SK-N-SH treated with all-trans-retinoic acid at 6 μM for 48 hours (cell line): ENCODE measurements around the gene DOCK2.

Experiments used
- ATAC-seq: fragments of 200-7000 bp; cut with Tn5 transposase; 3 replicates; pipeline ENCODE4 v1.9.1; 2020; ENCODE audit warnings: mild to moderate bottlenecking, moderate library complexity
- ARNTL ChIP-seq: fragments of 450-650 bp; formaldehyde crosslinking; IDR thresholded peaks from 2 replicates; pipeline ENCODE4 v1.5.0; 2020; ENCODE audit warnings: low read depth, mild to moderate bottlenecking, moderate library complexity, borderline replicate concordance
- BACH2 ChIP-seq: fragments of 250-450 bp; sonication (Bioruptor Pico); IDR thresholded peaks from 2 replicates; pipeline ENCODE4 v1.9.0; 2021; ENCODE audit warnings: mild to moderate bottlenecking, borderline replicate concordance
- CSDC2 ChIP-seq: fragments of 250-450 bp; sonication (Bioruptor Pico); IDR thresholded peaks from 2 replicates; pipeline ENCODE4 v1.5.0; 2020; ENCODE audit warnings: mild to moderate bottlenecking, moderate library complexity
- CSRNP3 ChIP-seq: fragments of 250-450 bp; sonication (Bioruptor Pico); IDR thresholded peaks from 2 replicates; pipeline ENCODE4 v1.5.1; 2021; ENCODE audit warnings: mild to moderate bottlenecking, moderate library complexity
- ESRRG ChIP-seq: fragments of 250-450 bp; sonication (Bioruptor Pico); IDR thresholded peaks from 2 replicates; pipeline ENCODE4 v1.6.1; 2021; ENCODE audit warnings: mild to moderate bottlenecking
- GLIS3 ChIP-seq: fragments of 250-450 bp; sonication (Bioruptor Pico); IDR thresholded peaks from 2 replicates; pipeline ENCODE4 v1.5.0; 2020; ENCODE audit warnings: mild to moderate bottlenecking, moderate library complexity
- ISL1 ChIP-seq: fragments of 250-450 bp; sonication (Bioruptor Pico); IDR thresholded peaks from 2 replicates; pipeline ENCODE4 v2.1.2; 2022; ENCODE audit warnings: mild to moderate bottlenecking, moderate library complexity
- OSR1 ChIP-seq: fragments of 250-450 bp; sonication (Bioruptor Pico); IDR thresholded peaks from 2 replicates; pipeline ENCODE4 v1.8.0; 2022; ENCODE audit warnings: moderate library complexity, mild to moderate bottlenecking, inconsistent platforms
- PPARA ChIP-seq: fragments of 250-450 bp; sonication (Bioruptor Pico); IDR thresholded peaks from 2 replicates; pipeline ENCODE4 v1.5.0; 2020; ENCODE audit warnings: mild to moderate bottlenecking, borderline replicate concordance
- RARB ChIP-seq: fragments of 250-450 bp; sonication (Bioruptor Pico); IDR thresholded peaks from 2 replicates; pipeline ENCODE4 v1.8.0; 2021; ENCODE audit warnings: mild to moderate bottlenecking, moderate library complexity
- SNAI2 ChIP-seq: fragments of 250-450 bp; sonication (Bioruptor Pico); IDR thresholded peaks from 2 replicates; pipeline ENCODE4 v1.5.0; 2020; ENCODE audit warnings: mild to moderate bottlenecking, moderate library complexity
- TCF4 ChIP-seq: fragments of 250-450 bp; sonication (Bioruptor Pico); IDR thresholded peaks from 2 replicates; pipeline ENCODE4 v1.8.0; 2021; ENCODE audit warnings: mild to moderate bottlenecking, moderate library complexity, borderline replicate concordance
- TSHZ2 ChIP-seq: fragments of 250-450 bp; sonication (Bioruptor Pico); IDR thresholded peaks from 2 replicates; pipeline ENCODE4 v1.5.0; 2020; ENCODE audit warnings: mild to moderate bottlenecking, moderate library complexity
- ZC3H10 ChIP-seq: fragments of 250-450 bp; sonication (Bioruptor Pico); IDR thresholded peaks from 2 replicates; pipeline ENCODE4 v1.5.1; 2021; ENCODE audit warnings: mild to moderate bottlenecking, moderate library complexity
- ZFP3 ChIP-seq: fragments of 250-450 bp; sonication (Bioruptor Pico); IDR thresholded peaks from 2 replicates; pipeline ENCODE4 v1.5.0; 2020; ENCODE audit warnings: mild to moderate bottlenecking, moderate library complexity
- ZFP30 ChIP-seq: fragments of 450-650 bp; formaldehyde crosslinking; IDR thresholded peaks from 2 replicates; pipeline ENCODE4 v1.5.0; 2022; ENCODE audit warnings: mild to moderate bottlenecking, moderate library complexity
- ZNF565 ChIP-seq: fragments of 450-650 bp; formaldehyde crosslinking; conservative IDR thresholded peaks from 2 replicates; pipeline ENCODE4 v1.5.0; 2020; ENCODE audit warnings: low read depth, mild to moderate bottlenecking, moderate library complexity
- ZNF8 ChIP-seq: fragments of 450-650 bp; formaldehyde crosslinking; IDR thresholded peaks from 2 replicates; pipeline ENCODE4 v1.5.0; 2020; ENCODE audit warnings: mild to moderate bottlenecking, moderate library complexity
- TF ChIP-seq, protein P1 (sequence below): fragments of 250-450 bp; sonication (Bioruptor Pico); IDR thresholded peaks from 2 replicates; pipeline ENCODE4 v1.5.1; 2020; ENCODE audit warnings: low read depth, mild to moderate bottlenecking, moderate library complexity
- TF ChIP-seq, protein P2 (sequence below): fragments of 250-450 bp; sonication (Bioruptor Pico); IDR thresholded peaks from 2 replicates; pipeline ENCODE4 v1.8.0; 2020; ENCODE audit warnings: mild to moderate bottlenecking, moderate library complexity, borderline replicate concordance
- TF ChIP-seq, protein P3 (sequence below): fragments of 250-450 bp; sonication (Bioruptor Pico); IDR thresholded peaks from 2 replicates; pipeline ENCODE4 v1.8.0; 2021; ENCODE audit warnings: low read depth, mild to moderate bottlenecking, moderate library complexity, borderline replicate concordance

DOCK2 gene

GRCh38 chr5:169814045-169814444, 177.0 kb downstream of the DOCK2 start:
- no peak for TF ChIP-seq CSDC2 (CRISPR knock-in tag)
- no peak for ATAC-seq

- ATAC-seq: no peak
- TF ChIP-seq ISL1 (CRISPR knock-in tag) (no peak), ZNF8 (CRISPR knock-in tag) (no peak), PPARA (CRISPR knock-in tag) (no peak), ZNF565 (CRISPR knock-in tag) (no peak), ZC3H10 (no peak), ZFP3 (CRISPR knock-in tag) (no peak), ARNTL (CRISPR knock-in tag) (no peak), ESRRG (CRISPR knock-in tag) (no peak), TCF4 (CRISPR knock-in tag) (no peak), SNAI2 (CRISPR knock-in tag) (no peak), GLIS3 (no peak), BACH2 (CRISPR knock-in tag) (no peak), RARB (no peak), CSRNP3 (CRISPR knock-in tag) (no peak)
- TF ChIP-seq, protein P1, sequence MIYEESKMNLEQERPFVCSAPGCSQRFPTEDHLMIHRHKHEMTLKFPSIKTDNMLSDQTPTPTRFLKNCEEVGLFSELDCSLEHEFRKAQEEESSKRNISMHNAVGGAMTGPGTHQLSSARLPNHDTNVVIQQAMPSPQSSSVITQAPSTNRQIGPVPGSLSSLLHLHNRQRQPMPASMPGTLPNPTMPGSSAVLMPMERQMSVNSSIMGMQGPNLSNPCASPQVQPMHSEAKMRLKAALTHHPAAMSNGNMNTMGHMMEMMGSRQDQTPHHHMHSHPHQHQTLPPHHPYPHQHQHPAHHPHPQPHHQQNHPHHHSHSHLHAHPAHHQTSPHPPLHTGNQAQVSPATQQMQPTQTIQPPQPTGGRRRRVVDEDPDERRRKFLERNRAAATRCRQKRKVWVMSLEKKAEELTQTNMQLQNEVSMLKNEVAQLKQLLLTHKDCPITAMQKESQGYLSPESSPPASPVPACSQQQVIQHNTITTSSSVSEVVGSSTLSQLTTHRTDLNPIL (CRISPR knock-in tag): no peak
- TF ChIP-seq, protein P2, sequence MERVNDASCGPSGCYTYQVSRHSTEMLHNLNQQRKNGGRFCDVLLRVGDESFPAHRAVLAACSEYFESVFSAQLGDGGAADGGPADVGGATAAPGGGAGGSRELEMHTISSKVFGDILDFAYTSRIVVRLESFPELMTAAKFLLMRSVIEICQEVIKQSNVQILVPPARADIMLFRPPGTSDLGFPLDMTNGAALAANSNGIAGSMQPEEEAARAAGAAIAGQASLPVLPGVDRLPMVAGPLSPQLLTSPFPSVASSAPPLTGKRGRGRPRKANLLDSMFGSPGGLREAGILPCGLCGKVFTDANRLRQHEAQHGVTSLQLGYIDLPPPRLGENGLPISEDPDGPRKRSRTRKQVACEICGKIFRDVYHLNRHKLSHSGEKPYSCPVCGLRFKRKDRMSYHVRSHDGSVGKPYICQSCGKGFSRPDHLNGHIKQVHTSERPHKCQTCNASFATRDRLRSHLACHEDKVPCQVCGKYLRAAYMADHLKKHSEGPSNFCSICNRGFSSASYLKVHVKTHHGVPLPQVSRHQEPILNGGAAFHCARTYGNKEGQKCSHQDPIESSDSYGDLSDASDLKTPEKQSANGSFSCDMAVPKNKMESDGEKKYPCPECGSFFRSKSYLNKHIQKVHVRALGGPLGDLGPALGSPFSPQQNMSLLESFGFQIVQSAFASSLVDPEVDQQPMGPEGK (CRISPR knock-in tag): no peak
Observed at GRCh38 chr5:169814522-169814921, 177.4 kb downstream of the DOCK2 start.

DNA sequence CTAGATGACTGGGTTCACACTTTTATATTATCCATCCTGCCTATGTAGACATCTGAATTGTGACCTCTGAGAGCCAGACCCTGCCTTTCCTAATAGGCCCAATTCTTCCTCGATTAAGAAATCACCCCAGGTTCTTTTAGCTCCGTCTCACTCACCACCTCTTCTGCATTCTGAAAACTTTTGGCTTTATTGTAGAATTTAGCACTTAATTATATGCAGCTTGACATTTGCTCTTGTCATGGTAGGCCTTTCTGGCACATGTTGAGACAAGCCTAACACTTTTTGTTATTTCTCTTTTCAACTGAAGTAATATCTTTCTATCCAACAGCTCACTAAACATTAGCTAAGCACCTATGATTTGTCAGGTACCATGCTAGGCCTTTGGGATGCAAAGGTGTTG, 180.0 kb downstream of the DOCK2 start:
- TF ChIP-seq ISL1 (CRISPR knock-in tag): no peak
- no peak for TF ChIP-seq ESRRG (CRISPR knock-in tag)
- ATAC-seq: no peak

DNA sequence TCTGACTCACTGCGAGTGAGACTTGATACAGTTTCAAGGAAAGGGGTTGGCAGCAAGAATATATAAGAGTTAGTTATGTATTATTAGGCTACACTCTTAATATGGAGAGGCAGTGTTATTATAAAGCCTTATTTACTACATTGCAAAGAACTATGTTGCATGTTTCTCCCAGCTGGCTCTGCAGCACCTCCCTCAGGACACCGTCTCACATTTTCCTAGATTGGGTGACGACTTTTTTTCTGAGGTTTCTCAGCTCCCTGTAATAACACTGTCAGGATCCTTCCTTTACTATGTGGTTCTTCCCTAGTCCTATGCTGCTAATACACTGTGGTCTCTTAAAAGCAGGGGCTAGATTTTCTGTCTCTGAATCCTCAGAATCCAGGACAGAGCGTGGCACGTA, 189.5 kb downstream of the DOCK2 start:
- peak; percentile 53 for ATAC-seq

More for the DNA sequence above, 189.5 kb downstream of the DOCK2 start:
- TF ChIP-seq SNAI2 (CRISPR knock-in tag): no peak
- TF ChIP-seq RARB: no peak
- TF ChIP-seq ISL1 (CRISPR knock-in tag): no peak
- TF ChIP-seq TCF4 (CRISPR knock-in tag): no peak
- no peak for TF ChIP-seq ARNTL (CRISPR knock-in tag)
- TF ChIP-seq, protein P1 (CRISPR knock-in tag): no peak
- TF ChIP-seq ZC3H10: no peak
- TF ChIP-seq CSDC2 (CRISPR knock-in tag): no peak
- TF ChIP-seq, protein P3, sequence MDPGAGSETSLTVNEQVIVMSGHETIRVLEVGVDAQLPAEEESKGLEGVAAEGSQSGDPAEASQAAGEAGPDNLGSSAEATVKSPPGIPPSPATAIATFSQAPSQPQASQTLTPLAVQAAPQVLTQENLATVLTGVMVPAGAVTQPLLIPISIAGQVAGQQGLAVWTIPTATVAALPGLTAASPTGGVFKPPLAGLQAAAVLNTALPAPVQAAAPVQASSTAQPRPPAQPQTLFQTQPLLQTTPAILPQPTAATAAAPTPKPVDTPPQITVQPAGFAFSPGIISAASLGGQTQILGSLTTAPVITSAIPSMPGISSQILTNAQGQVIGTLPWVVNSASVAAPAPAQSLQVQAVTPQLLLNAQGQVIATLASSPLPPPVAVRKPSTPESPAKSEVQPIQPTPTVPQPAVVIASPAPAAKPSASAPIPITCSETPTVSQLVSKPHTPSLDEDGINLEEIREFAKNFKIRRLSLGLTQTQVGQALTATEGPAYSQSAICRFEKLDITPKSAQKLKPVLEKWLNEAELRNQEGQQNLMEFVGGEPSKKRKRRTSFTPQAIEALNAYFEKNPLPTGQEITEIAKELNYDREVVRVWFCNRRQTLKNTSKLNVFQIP (CRISPR knock-in tag): no peak
- no peak for TF ChIP-seq GLIS3
- TF ChIP-seq TSHZ2 (CRISPR knock-in tag): no peak
- TF ChIP-seq, protein P2 (CRISPR knock-in tag): no peak
- no peak for TF ChIP-seq OSR1 (CRISPR knock-in tag)
- no peak for TF ChIP-seq ZNF565 (CRISPR knock-in tag)
- TF ChIP-seq ZFP30 (CRISPR knock-in tag): no peak
- TF ChIP-seq PPARA (CRISPR knock-in tag): no peak
